Measurements from ENCODE around the gene ACSS1.

The ACSS1 gene

DNA sequence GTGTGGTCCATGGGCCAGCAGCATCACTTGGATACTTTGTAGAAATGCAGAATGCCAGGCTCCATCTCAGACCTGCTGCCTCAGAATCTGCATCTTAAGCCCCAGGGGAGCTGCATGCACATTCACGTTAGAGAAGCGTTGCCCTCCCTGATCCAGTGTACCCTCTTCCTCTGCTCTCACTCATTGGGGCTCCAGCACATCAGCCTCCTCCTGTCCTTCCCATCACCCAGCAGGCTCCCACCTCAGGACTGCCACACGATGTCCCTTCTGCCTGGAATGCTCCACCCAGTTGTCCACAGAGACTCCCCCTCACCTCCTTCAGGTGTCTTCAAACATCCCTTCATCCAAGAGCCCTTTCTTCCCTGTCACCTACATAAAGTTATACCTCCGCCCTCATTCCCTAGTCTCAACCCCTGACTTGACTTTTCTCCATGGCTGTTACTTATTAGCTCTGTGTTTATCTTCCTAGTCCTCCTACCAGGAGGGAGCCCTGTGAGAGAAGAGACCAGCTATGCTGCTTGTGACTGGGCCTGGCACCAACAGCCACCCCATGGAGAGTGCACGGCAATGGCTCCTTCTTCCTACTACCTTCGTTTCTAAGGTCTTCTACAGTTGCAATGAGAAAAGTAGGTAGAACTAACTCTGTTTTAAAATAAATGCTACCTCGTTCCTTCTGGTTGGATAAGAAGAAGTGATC lies 3.3 kb upstream of the ACSS1 start:
- in situ Hi-C loops (cut with HindIII; ENCODE audit: low pct_ligation_motif_present, low sequenced_read_pairs) = no loop called here
- H3K27me3 ChIP-seq (replicated peaks) = peaks cover 35% of the 10 kb centered on the region
- H3K36me3 ChIP-seq (replicated peaks) = no peaks in the 10 kb centered on the region
- no peak for DNase-seq
- TF ChIP-seq CTCF (IDR thresholded peaks at IDR 0.05; ENCODE audit: low read depth, low read length, missing control alignments) = no peak
- no peak overlapping the region for H3K4me3 ChIP-seq (ENCODE audit: low read depth, low read length)
- no peak overlapping the region for H3K27ac ChIP-seq

GRCh38 chr20:25059866-25060465 lies 2.0 kb upstream of the ACSS1 start:
- H3K27me3 ChIP-seq (replicated peaks) = peaks cover 29% of the 10 kb centered on the region

GRCh38 chr20:25058847-25059810 lies 1.2 kb upstream of the ACSS1 start:
- H3K27ac ChIP-seq = no peak overlapping the region
- H3K4me3 ChIP-seq (ENCODE audit: low read depth, low read length) = peak overlapping the region; percentile 64
- TF ChIP-seq CTCF (IDR thresholded peaks at IDR 0.05; ENCODE audit: low read depth, low read length, missing control alignments) = peak; percentile 20
- in situ Hi-C loops (cut with HindIII; ENCODE audit: low pct_ligation_motif_present, low sequenced_read_pairs) = no loop called here
- H3K36me3 ChIP-seq (replicated peaks) = no peaks in the 10 kb centered on the region
- no peak for DNase-seq
- peaks cover 29% of the 10 kb centered on the region for H3K27me3 ChIP-seq (replicated peaks)

More at GRCh38 chr20:25059866-25060465, 2.0 kb upstream of the ACSS1 start:
- no peak for TF ChIP-seq CTCF (IDR thresholded peaks at IDR 0.05; ENCODE audit: low read depth, low read length, missing control alignments)
- no peaks in the 10 kb centered on the region for H3K36me3 ChIP-seq (replicated peaks)
- in situ Hi-C loops (cut with HindIII; ENCODE audit: low pct_ligation_motif_present, low sequenced_read_pairs) = no loop called here
- no peak for DNase-seq
- no peak overlapping the region for H3K4me3 ChIP-seq (ENCODE audit: low read depth, low read length)
- no peak overlapping the region for H3K27ac ChIP-seq

GRCh38 chr20:25057234-25058050 lies 497 bp downstream of the ACSS1 start:
- peaks cover 26% of the 10 kb centered on the region for H3K27me3 ChIP-seq (replicated peaks)
- peak overlapping the region; percentile 64 for H3K4me3 ChIP-seq (ENCODE audit: low read depth, low read length)
- no peak for DNase-seq
- H3K36me3 ChIP-seq (replicated peaks) = no peaks in the 10 kb centered on the region
- in situ Hi-C loops (cut with HindIII; ENCODE audit: low pct_ligation_motif_present, low sequenced_read_pairs) = no loop called here
- no peak overlapping the region for H3K27ac ChIP-seq
- no peak for TF ChIP-seq CTCF (IDR thresholded peaks at IDR 0.05; ENCODE audit: low read depth, low read length, missing control alignments)

- H3K27ac ChIP-seq = no peak overlapping the region
- no peaks in the 10 kb centered on the region for H3K36me3 ChIP-seq (replicated peaks)
- no peak for TF ChIP-seq CTCF (IDR thresholded peaks at IDR 0.05; ENCODE audit: low read depth, low read length, missing control alignments)
- in situ Hi-C loops (cut with HindIII; ENCODE audit: low pct_ligation_motif_present, low sequenced_read_pairs) = no loop called here
- peaks cover 25% of the 10 kb centered on the region for H3K27me3 ChIP-seq (replicated peaks)
- H3K4me3 ChIP-seq (ENCODE audit: low read depth, low read length) = peak overlapping the region; percentile 64
- no peak for DNase-seq
These were observed 1.2 kb downstream of the ACSS1 start for GRCh38 chr20:25056690-25057233.
